Chondrocyte (in vitro differentiated cells): Measurements from ENCODE around the gene CSRNP3. TPM values are rescaled to one million over a fixed set of nuclear protein-coding genes. Genes with fewer than 3 reads are reported as not detected.

Experiments
- DNase-seq: peaks from one replicate; pipeline ENCODE4 v3.0.0; 2021; ENCODE audit warnings: mixed read lengths, low spot score
- H3K27ac Mint-ChIP-seq: one replicate; pipeline ENCODE4 v1.8.0; 2021; ENCODE audit warnings: mild to moderate bottlenecking, moderate library complexity, mixed read lengths; ENCODE audit not compliant: unreplicated experiment
- H3K27me3 Mint-ChIP-seq: 2 replicates; pipeline ENCODE4 v1.8.0; 2021; ENCODE audit warnings: low read depth, mixed read lengths
- H3K36me3 Mint-ChIP-seq: 2 replicates; pipeline ENCODE4 v1.8.0; 2021; ENCODE audit warnings: low read depth, mixed read lengths
- H3K4me1 Mint-ChIP-seq: 2 replicates; pipeline ENCODE4 v1.8.0; 2021; ENCODE audit warnings: low read depth, mild to moderate bottlenecking, mixed read lengths
- H3K4me3 Mint-ChIP-seq: one replicate; pipeline ENCODE4 v1.8.0; 2021; ENCODE audit warnings: mild to moderate bottlenecking, moderate library complexity, mixed read lengths; ENCODE audit not compliant: unreplicated experiment
- H3K9me3 Mint-ChIP-seq: 2 replicates; pipeline ENCODE4 v1.8.0; 2021; ENCODE audit warnings: low read depth, mixed read lengths
- CTCF ChIP-seq: fragments of 200-600 bp; sonication (generic); IDR thresholded peaks from 2 replicates; pipeline ENCODE4 v1.5.0; 2021; ENCODE audit warnings: antibody characterized with exemption, mild to moderate bottlenecking, moderate library complexity
- total RNA-seq: library from RNA; stranded (reverse); gene quantifications from 3 replicates; pipeline ENCODE4 v1.2.1, GENCODE V29; 2021

The CSRNP3 gene
- total RNA-seq, 1 donor from 2014 or later: 3.7 TPM

GRCh38 chr2:165601065-165601830 is 131.8 kb downstream of the CSRNP3 start:
- Mint-ChIP-seq H3K36me3 (no peaks in the 10 kb centered on the region), H3K27me3 (no peaks in the 10 kb centered on the region), H3K27ac (no peak overlapping the region), H3K4me1 (peaks cover 2% of the 10 kb centered on the region), H3K9me3 (no peaks in the 10 kb centered on the region), H3K4me3 (no peak overlapping the region)
- no peak for DNase-seq
- no peak for TF ChIP-seq CTCF

- Mint-ChIP-seq H3K4me1 (peaks cover 2% of the 10 kb centered on the region), H3K4me3 (no peak overlapping the region), H3K27ac (no peak overlapping the region), H3K9me3 (no peaks in the 10 kb centered on the region), H3K27me3 (no peaks in the 10 kb centered on the region), H3K36me3 (no peaks in the 10 kb centered on the region)
- TF ChIP-seq CTCF: no peak
- DNase-seq: no peak
Observed at GRCh38 chr2:165601928-165602521, 132.5 kb downstream of the CSRNP3 start.

- Mint-ChIP-seq H3K4me1 (no peaks in the 10 kb centered on the region), H3K9me3 (peaks cover 3% of the 10 kb centered on the region), H3K27me3 (no peaks in the 10 kb centered on the region), H3K4me3 (no peak overlapping the region), H3K36me3 (no peaks in the 10 kb centered on the region), H3K27ac (no peak overlapping the region)
- no peak for DNase-seq
- no peak for TF ChIP-seq CTCF
Observed at GRCh38 chr2:165609672-165610071, 140.2 kb downstream of the CSRNP3 start.

- H3K4me3 Mint-ChIP-seq: no peak overlapping the region
- no peaks in the 10 kb centered on the region for H3K27me3 Mint-ChIP-seq
- H3K9me3 Mint-ChIP-seq: peaks cover 3% of the 10 kb centered on the region
- H3K36me3 Mint-ChIP-seq: no peaks in the 10 kb centered on the region
- H3K4me1 Mint-ChIP-seq: no peaks in the 10 kb centered on the region
- no peak overlapping the region for H3K27ac Mint-ChIP-seq
- TF ChIP-seq CTCF: no peak
- no peak for DNase-seq
Observed at GRCh38 chr2:165610591-165611029, 141.1 kb downstream of the CSRNP3 start.

GRCh38 chr2:165617741-165618481 is 148.4 kb downstream of the CSRNP3 start:
- peaks cover 4% of the 10 kb centered on the region for H3K36me3 Mint-ChIP-seq
- H3K27me3 Mint-ChIP-seq: no peaks in the 10 kb centered on the region
- no peak for TF ChIP-seq CTCF
- peaks cover 20% of the 10 kb centered on the region for H3K4me1 Mint-ChIP-seq
- H3K27ac Mint-ChIP-seq: no peak overlapping the region
- H3K9me3 Mint-ChIP-seq: peaks cover 13% of the 10 kb centered on the region
- H3K4me3 Mint-ChIP-seq: no peak overlapping the region
- no peak for DNase-seq
